Muscle layer of duodenum (tissue), 2 donors: ENCODE results near the gene UTP20.

Experiments
- H3K27ac ChIP-seq: one replicate; pipeline ENCODE4 v1.7.0; 2013; ENCODE audit warnings: mild to moderate bottlenecking, low read length
- H3K27me3 ChIP-seq: one replicate; pipeline ENCODE4 v1.7.0; 2013; ENCODE audit warnings: low read depth, mild to moderate bottlenecking, control low read depth, low read length
- H3K36me3 ChIP-seq, 2 donors: one replicate each; pipeline ENCODE4 v1.7.0; 2013; ENCODE audit warnings: low read length in 2 of 2, control low read depth in 1 of 2, mild to moderate bottlenecking in 1 of 2; ENCODE audit not compliant: insufficient read depth in 2 of 2, control insufficient read depth in 1 of 2
- H3K4me1 ChIP-seq, 2 donors: one replicate each; pipeline ENCODE4 v1.7.0; 2013; ENCODE audit warnings: low read length in 2 of 2, mild to moderate bottlenecking in 2 of 2, control low read depth in 1 of 2, moderate library complexity in 1 of 2; ENCODE audit not compliant: insufficient read depth in 2 of 2, control insufficient read depth in 1 of 2
- H3K4me3 ChIP-seq, 2 donors: one replicate each; pipeline ENCODE4 v1.7.0; 2013; ENCODE audit warnings: low read length in 2 of 2, low read depth in 1 of 2, mild to moderate bottlenecking in 1 of 2
- H3K9me3 ChIP-seq, 2 donors: one replicate each; pipeline ENCODE4 v1.7.0; 2013; ENCODE audit warnings: low read length in 2 of 2, control low read depth in 1 of 2, mild to moderate bottlenecking in 1 of 2; ENCODE audit not compliant: control insufficient read depth in 1 of 2
- donor health status: healthy.

UTP20 gene

GRCh38 chr12:101280006-101280505 lies at the start of gene UTP20:
Gene UTP20, plus strand, starts transcription at chr12:101280105. Its CDS starts 178 bp downstream, at chr12:101280283.
- H3K27ac ChIP-seq: peak within 1 kb of the TSS; percentile 64
- peaks cover 0 to 8% of the 10 kb centered on the region in 2 donors for H3K4me1 ChIP-seq
- H3K9me3 ChIP-seq: no peaks in the 10 kb centered on the region
- no peaks in the 10 kb centered on the region for H3K27me3 ChIP-seq
- H3K4me3 ChIP-seq: peak within 1 kb of the TSS; percentile 96 to 99
- H3K36me3 ChIP-seq: peaks cover 5 to 11% of the 10 kb centered on the region in 2 donors

DNA sequence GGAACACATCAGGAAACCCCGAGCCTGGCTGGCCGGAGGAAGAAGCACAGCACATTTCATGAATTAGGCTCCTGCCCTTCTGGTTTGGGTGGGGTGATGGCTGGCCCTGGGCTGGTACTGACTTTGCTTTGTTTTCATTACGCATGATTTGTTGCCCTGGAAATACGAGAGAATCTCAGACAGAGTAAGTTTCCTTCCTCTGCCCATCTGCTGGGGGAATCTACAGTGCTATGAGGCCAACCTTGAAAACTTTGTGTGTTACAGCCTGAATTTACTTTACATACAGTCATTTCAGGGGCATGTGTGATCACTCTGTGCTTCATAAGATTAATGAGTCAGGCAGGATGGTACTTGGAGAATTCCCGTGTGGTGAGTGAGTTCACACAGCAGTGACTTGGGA lies 49.4 kb upstream of the UTP20 start:
- Histone ChIP-seq H3K27ac (no peak overlapping the region), H3K9me3 (no peaks in the 10 kb centered on the region), H3K27me3 (no peaks in the 10 kb centered on the region), H3K4me3 (no peak overlapping the region), H3K36me3 (no peaks in the 10 kb centered on the region), H3K4me1 (no peaks in the 10 kb centered on the region)

DNA sequence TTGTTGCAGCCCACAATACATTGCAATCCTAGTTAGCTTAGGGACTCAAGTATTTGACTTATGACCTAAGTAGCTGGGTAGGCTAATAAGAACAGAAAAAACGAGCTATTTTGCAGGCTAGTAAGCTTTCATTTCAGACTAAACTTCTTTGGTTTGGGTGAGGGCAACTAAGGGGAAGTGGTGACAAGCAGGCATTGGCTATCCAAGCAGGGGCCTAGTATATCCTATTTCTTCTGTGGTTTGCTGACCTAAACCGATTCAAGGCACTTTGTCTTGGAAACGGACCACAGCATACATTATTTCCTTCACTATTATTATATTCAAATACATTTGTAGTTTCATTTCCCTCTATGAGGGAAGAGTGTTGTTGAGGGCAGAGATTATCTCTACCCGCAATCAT lies 48.3 kb upstream of the UTP20 start:
- no peaks in the 10 kb centered on the region for H3K27me3 ChIP-seq
- H3K27ac ChIP-seq: no peak overlapping the region

DNA sequence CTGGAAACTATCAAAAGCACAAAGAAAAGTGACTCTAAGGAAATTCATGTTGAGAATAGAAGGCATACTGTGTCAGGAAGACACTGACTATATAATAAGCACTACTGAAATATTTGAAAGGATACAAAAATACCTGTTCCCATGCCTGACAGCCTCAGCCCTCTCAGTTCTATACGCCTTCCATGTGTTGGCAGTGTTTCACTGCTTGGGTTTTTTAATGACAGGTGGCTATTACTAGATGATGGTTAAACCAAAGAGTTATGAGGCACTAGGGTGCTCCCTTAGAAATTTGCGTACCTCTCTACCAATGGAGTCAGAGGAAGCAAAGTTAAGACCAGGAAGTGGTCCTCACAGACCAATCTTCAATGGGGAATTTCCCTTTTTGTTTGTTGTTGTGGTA lies 44.2 kb upstream of the UTP20 start:
- H3K27ac ChIP-seq: no peak overlapping the region
- H3K27me3 ChIP-seq: no peaks in the 10 kb centered on the region
- H3K4me3 ChIP-seq: no peak overlapping the region
- H3K4me1 ChIP-seq: no peaks in the 10 kb centered on the region
- no peaks in the 10 kb centered on the region for H3K36me3 ChIP-seq
- H3K9me3 ChIP-seq: no peaks in the 10 kb centered on the region

More for the DNA sequence above, 48.3 kb upstream of the UTP20 start:
- Histone ChIP-seq H3K36me3 (no peaks in the 10 kb centered on the region), H3K9me3 (no peaks in the 10 kb centered on the region), H3K4me3 (no peak overlapping the region), H3K4me1 (no peaks in the 10 kb centered on the region)

- H3K4me3 ChIP-seq: no peak overlapping the region
- no peaks in the 10 kb centered on the region for H3K9me3 ChIP-seq
- H3K27me3 ChIP-seq: no peaks in the 10 kb centered on the region
- no peaks in the 10 kb centered on the region for H3K4me1 ChIP-seq
- H3K27ac ChIP-seq: no peak overlapping the region
- H3K36me3 ChIP-seq: no peaks in the 10 kb centered on the region
Observed at GRCh38 chr12:101238306-101238705, 41.6 kb upstream of the UTP20 start.

DNA sequence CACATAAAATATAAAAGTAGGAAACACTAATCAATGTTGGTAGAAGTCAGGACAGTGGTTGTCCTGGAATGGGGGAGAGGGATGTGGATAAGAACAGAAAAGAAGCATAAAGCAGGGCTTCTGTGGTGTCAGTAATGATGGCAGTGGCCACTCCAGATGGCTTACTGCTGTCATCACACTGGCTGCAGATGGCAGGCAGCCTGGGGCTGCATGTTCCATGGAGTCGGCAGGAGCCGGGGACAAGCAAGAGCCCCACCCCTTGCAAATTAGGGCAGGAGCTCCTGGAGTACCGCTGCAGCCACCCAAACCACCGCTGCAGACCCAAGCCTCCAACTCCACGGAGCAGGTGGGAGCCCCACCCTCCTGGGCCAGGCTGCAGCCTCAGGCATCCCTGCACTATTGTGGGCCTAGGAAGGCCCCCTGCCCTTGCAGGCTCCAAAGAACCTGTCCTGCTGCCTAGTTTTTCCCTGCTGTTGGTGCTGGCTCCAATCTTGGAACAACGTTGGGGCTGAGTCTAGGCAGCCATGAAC lies 41.0 kb upstream of the UTP20 start:
- H3K36me3 ChIP-seq: no peaks in the 10 kb centered on the region
- no peaks in the 10 kb centered on the region for H3K4me1 ChIP-seq
- H3K4me3 ChIP-seq: no peak overlapping the region
- H3K27ac ChIP-seq: no peak overlapping the region
- H3K27me3 ChIP-seq: no peaks in the 10 kb centered on the region
- no peaks in the 10 kb centered on the region for H3K9me3 ChIP-seq

GRCh38 chr12:101243074-101243473 lies 36.8 kb upstream of the UTP20 start:
- H3K27me3 ChIP-seq: no peaks in the 10 kb centered on the region
- H3K27ac ChIP-seq: no peak overlapping the region
- H3K4me1 ChIP-seq: no peaks in the 10 kb centered on the region
- no peaks in the 10 kb centered on the region for H3K9me3 ChIP-seq
- H3K36me3 ChIP-seq: no peaks in the 10 kb centered on the region
- H3K4me3 ChIP-seq: no peak overlapping the region

DNA sequence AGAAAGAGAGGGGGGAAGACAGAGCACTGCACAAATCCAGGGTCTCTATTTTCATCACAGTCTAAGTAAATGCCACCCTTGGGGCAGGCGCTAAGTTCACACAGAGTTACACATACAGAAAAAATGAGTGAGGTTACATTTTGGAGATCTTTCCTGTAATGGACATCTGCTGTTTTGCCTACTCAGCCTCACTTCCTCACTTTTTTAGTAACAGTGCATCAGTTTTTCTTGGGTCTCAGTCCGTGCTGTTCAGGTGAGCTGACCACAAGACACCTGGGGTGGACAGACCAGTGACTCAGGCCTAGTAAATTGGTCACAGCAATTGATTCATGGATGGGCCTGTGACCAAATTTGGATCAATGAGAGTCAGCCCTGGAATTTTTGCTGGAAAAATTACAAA lies 36.3 kb upstream of the UTP20 start:
- no peaks in the 10 kb centered on the region for H3K9me3 ChIP-seq
- no peak overlapping the region for H3K4me3 ChIP-seq
- H3K36me3 ChIP-seq: no peaks in the 10 kb centered on the region
- no peaks in the 10 kb centered on the region for H3K27me3 ChIP-seq
- H3K27ac ChIP-seq: no peak overlapping the region
- H3K4me1 ChIP-seq: no peaks in the 10 kb centered on the region

- Histone ChIP-seq H3K27me3 (no peaks in the 10 kb centered on the region), H3K9me3 (no peaks in the 10 kb centered on the region), H3K27ac (no peak overlapping the region), H3K36me3 (no peaks in the 10 kb centered on the region), H3K4me3 (no peak overlapping the region), H3K4me1 (no peaks in the 10 kb centered on the region)
Observed at GRCh38 chr12:101256266-101256665, 23.6 kb upstream of the UTP20 start.

- no peaks in the 10 kb centered on the region for H3K36me3 ChIP-seq
- H3K4me1 ChIP-seq: no peaks in the 10 kb centered on the region
- H3K27ac ChIP-seq: no peak overlapping the region
- no peaks in the 10 kb centered on the region for H3K9me3 ChIP-seq
- no peaks in the 10 kb centered on the region for H3K27me3 ChIP-seq
- H3K4me3 ChIP-seq: no peak overlapping the region
Observed at GRCh38 chr12:101257357-101257756, 22.5 kb upstream of the UTP20 start.

DNA sequence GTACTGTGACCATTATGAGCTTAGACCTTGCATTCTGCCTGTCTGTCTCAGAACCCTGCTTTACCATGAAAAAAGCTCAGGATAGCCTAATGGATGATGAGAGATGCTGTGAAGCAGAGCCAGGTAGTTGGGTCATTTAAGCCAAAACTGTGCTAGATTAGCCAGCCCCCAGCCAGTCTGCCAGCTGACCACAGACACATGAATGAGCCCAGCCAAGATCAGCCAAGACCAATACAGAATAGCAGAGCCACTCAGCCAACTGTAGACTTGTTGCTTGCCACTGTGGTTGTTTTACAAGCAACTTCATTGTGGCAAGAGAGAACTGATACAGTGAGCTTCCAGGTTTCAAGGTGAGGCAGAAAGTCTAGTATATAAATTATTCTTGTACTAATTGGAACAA lies 12.8 kb upstream of the UTP20 start:
- H3K4me3 ChIP-seq: no peak overlapping the region
- no peaks in the 10 kb centered on the region for H3K36me3 ChIP-seq
- no peak overlapping the region for H3K27ac ChIP-seq
- H3K4me1 ChIP-seq: no peaks in the 10 kb centered on the region
- no peaks in the 10 kb centered on the region for H3K27me3 ChIP-seq
- H3K9me3 ChIP-seq: peaks cover 0 to 7% of the 10 kb centered on the region in 2 donors

- H3K27me3 ChIP-seq: no peaks in the 10 kb centered on the region
- H3K27ac ChIP-seq: no peak overlapping the region
- no peaks in the 10 kb centered on the region for H3K9me3 ChIP-seq
- no peak overlapping the region for H3K4me3 ChIP-seq
- no peaks in the 10 kb centered on the region for H3K36me3 ChIP-seq
- H3K4me1 ChIP-seq: peaks cover 0 to 8% of the 10 kb centered on the region in 2 donors
Observed at GRCh38 chr12:101276433-101276832, 3.5 kb upstream of the UTP20 start.
